22Rv1 (cell line): ENCODE results near the gene SELENOP.
"Not testable (repeated sequence)": the region's sequence is repeated elsewhere in the genome, so short reads cannot be mapped to it uniquely, and the experiment has no call there.

ENCODE experiments used
- ZFX ChIP-seq: fragments of 450-650 bp; IDR thresholded peaks from 2 replicates; pipeline ENCODE4 v1.6.1; 2017; ENCODE audit warnings: antibody characterized with exemption, borderline replicate concordance
- TF ChIP-seq, protein P1 (sequence below): fragments of 450-650 bp; IDR thresholded peaks from 2 replicates; pipeline ENCODE4 v1.5.1; 2017; ENCODE audit warnings: mild to moderate bottlenecking

DNA sequence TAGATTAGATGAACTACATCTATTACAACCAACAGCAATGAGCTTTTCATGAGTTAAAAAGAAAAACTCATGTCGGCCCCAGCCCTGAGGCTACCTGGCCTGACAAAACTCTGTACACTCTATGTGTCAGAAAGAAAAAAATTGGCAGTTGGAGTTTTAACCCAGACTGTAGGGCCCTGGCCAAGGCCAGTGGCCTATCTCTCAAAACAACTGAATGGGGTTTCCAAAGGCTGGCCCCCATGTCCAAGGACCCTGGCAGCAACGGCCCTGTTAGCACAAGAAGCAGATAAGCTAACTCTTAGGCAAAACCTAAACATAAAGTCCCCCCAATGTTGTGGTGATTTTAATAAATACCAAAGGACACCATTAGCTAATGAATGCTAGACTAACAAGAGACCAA lies 4.9 kb upstream of the SELENOP start:
- TF ChIP-seq, protein P1, sequence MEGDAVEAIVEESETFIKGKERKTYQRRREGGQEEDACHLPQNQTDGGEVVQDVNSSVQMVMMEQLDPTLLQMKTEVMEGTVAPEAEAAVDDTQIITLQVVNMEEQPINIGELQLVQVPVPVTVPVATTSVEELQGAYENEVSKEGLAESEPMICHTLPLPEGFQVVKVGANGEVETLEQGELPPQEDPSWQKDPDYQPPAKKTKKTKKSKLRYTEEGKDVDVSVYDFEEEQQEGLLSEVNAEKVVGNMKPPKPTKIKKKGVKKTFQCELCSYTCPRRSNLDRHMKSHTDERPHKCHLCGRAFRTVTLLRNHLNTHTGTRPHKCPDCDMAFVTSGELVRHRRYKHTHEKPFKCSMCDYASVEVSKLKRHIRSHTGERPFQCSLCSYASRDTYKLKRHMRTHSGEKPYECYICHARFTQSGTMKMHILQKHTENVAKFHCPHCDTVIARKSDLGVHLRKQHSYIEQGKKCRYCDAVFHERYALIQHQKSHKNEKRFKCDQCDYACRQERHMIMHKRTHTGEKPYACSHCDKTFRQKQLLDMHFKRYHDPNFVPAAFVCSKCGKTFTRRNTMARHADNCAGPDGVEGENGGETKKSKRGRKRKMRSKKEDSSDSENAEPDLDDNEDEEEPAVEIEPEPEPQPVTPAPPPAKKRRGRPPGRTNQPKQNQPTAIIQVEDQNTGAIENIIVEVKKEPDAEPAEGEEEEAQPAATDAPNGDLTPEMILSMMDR: not testable (repeated sequence)
- not testable (repeated sequence) for TF ChIP-seq ZFX
